SU-DHL-6 (cell line): Measurements from ENCODE around the gene PKD1L1.
A peak's percentile ranks its signal among the peaks of the same experiment; 100 is the strongest.

Experiments
- H2AFZ ChIP-seq: fragments of 200-600 bp; sonication (generic); 2 replicates; pipeline ENCODE4 v1.6.1; 2014; ENCODE audit warnings: low read depth, mild to moderate bottlenecking, moderate library complexity, mixed read lengths, antibody characterized with exemption, low read length; ENCODE audit not compliant: severe bottlenecking
- H3F3A ChIP-seq: fragments of 200-600 bp; shearing (Covaris generic); 2 replicates; pipeline ENCODE4 v1.6.0; 2016; ENCODE audit warnings: antibody characterized with exemption, mild to moderate bottlenecking; ENCODE audit not compliant: insufficient read depth
- H3K27ac ChIP-seq: fragments of 200-600 bp; sonication (generic); 2 replicates; pipeline ENCODE4 v1.5.1; 2016; ENCODE audit warnings: low read depth, mild to moderate bottlenecking, low read length, moderate library complexity, mixed read lengths
- H3K27me3 ChIP-seq: fragments of 200-600 bp; sonication (generic), shearing (Covaris generic); 2 replicates; pipeline ENCODE4 v1.6.0; 2014; ENCODE audit warnings: mild to moderate bottlenecking, low read length
- H3K36me3 ChIP-seq: fragments of 200-600 bp; sonication (generic); 2 replicates; pipeline ENCODE4 v1.6.1; 2014; ENCODE audit warnings: mild to moderate bottlenecking, low read length, mixed read lengths
- H3K4me2 ChIP-seq: fragments of 300-600, 200-600 bp; shearing (Covaris generic), sonication (generic); 2 replicates; pipeline ENCODE4 v1.6.0; 2014; ENCODE audit warnings: low read length, low read depth, mild to moderate bottlenecking; ENCODE audit not compliant: poor library complexity, severe bottlenecking
- H3K4me3 ChIP-seq: fragments of 200-600 bp; sonication (generic); 2 replicates; pipeline ENCODE4 v1.5.1; 2014; ENCODE audit warnings: antibody characterized with exemption, low read length, mild to moderate bottlenecking, mixed read lengths; ENCODE audit not compliant: insufficient read depth, poor library complexity, severe bottlenecking
- H3K79me2 ChIP-seq: fragments of 200-600 bp; sonication (generic); 2 replicates; pipeline ENCODE4 v1.6.1; 2014; ENCODE audit warnings: mild to moderate bottlenecking, low read length, moderate library complexity; ENCODE audit not compliant: insufficient read depth
- H3K9ac ChIP-seq: fragments of 200-600 bp; sonication (generic); 2 replicates; pipeline ENCODE4 v1.7.0; 2014; ENCODE audit warnings: mild to moderate bottlenecking, low read length
- H3K9me2 ChIP-seq: fragments of 200-600 bp; sonication (generic); replicated peaks from 2 replicates; pipeline ENCODE4 v1.6.1; 2014; ENCODE audit warnings: low read length; ENCODE audit not compliant: insufficient read depth
- H3K9me3 ChIP-seq: fragments of 200-600 bp; sonication (generic); 2 replicates; pipeline ENCODE4 v1.6.1; 2014; ENCODE audit warnings: low read length, mixed read lengths; ENCODE audit not compliant: insufficient read depth
- H4K20me1 ChIP-seq: fragments of 200-600 bp; sonication (generic); 2 replicates; pipeline ENCODE4 v1.6.1; 2014; ENCODE audit warnings: low read depth, mild to moderate bottlenecking, antibody characterized with exemption, low read length, moderate library complexity, mixed read lengths
- CTCF ChIP-seq: fragments of 200-600 bp; sonication (generic); IDR thresholded peaks from one replicate; pipeline ENCODE4 v1.5.1; 2017; ENCODE audit warnings: antibody characterized with exemption, mild to moderate bottlenecking, low read length, moderate library complexity; ENCODE audit not compliant: insufficient read depth, poor library complexity, severe bottlenecking
- EZH2phosphoT487 ChIP-seq: fragments of 200-600 bp; sonication (generic), shearing (Covaris generic); conservative IDR thresholded peaks from 2 replicates; pipeline ENCODE4 v1.6.1; 2018; ENCODE audit warnings: mild to moderate bottlenecking, antibody characterized with exemption, low read length, moderate library complexity, mixed read lengths

PKD1L1 gene

GRCh38 chr7:47743965-47744591 lies 204.2 kb downstream of the PKD1L1 start:
- no peaks in the 10 kb centered on the region for H3K27me3 ChIP-seq
- no peaks in the 10 kb centered on the region for H3K79me2 ChIP-seq
- H3K4me2 ChIP-seq, result no peak overlapping the region
- H3K9me3 ChIP-seq, result no peaks in the 10 kb centered on the region
- H2AFZ ChIP-seq, result peak overlapping the region; percentile 69
- H3K4me3 ChIP-seq, result no peak overlapping the region
- no peaks in the 10 kb centered on the region for H3K36me3 ChIP-seq
- H3F3A ChIP-seq, result peaks cover 4% of the 10 kb centered on the region; the same call in 1 of the 2 replicates
- no peak overlapping the region for H3K9ac ChIP-seq
- H4K20me1 ChIP-seq, result no peaks in the 10 kb centered on the region
- no peak overlapping the region for H3K27ac ChIP-seq
- H3K9me2 ChIP-seq, result no peaks in the 10 kb centered on the region
- TF ChIP-seq CTCF (no peak), EZH2phosphoT487 (no peak)

GRCh38 chr7:47741984-47742383 lies 206.3 kb downstream of the PKD1L1 start:
- H3F3A ChIP-seq, result peaks cover 4% of the 10 kb centered on the region; the same call in 1 of the 2 replicates
- no peaks in the 10 kb centered on the region for H3K36me3 ChIP-seq
- H3K79me2 ChIP-seq, result no peaks in the 10 kb centered on the region
- H3K9me3 ChIP-seq, result no peaks in the 10 kb centered on the region
- TF ChIP-seq EZH2phosphoT487 (no peak), CTCF (no peak)
- H3K4me3 ChIP-seq, result no peak overlapping the region
- no peak overlapping the region for H3K9ac ChIP-seq
- H4K20me1 ChIP-seq, result no peaks in the 10 kb centered on the region
- no peaks in the 10 kb centered on the region for H3K27me3 ChIP-seq
- no peak overlapping the region for H3K4me2 ChIP-seq
- no peak overlapping the region for H2AFZ ChIP-seq
- H3K9me2 ChIP-seq, result no peaks in the 10 kb centered on the region
- H3K27ac ChIP-seq, result no peak overlapping the region

GRCh38 chr7:47739891-47740290 lies 208.4 kb downstream of the PKD1L1 start:
- no peak overlapping the region for H3K4me3 ChIP-seq
- H3K9ac ChIP-seq, result no peak overlapping the region
- H4K20me1 ChIP-seq, result no peaks in the 10 kb centered on the region
- no peaks in the 10 kb centered on the region for H3K27me3 ChIP-seq
- H3K4me2 ChIP-seq, result no peak overlapping the region
- no peaks in the 10 kb centered on the region for H3K9me3 ChIP-seq
- H3F3A ChIP-seq, result no peaks in the 10 kb centered on the region
- TF ChIP-seq EZH2phosphoT487, result no peak
- no peak for TF ChIP-seq CTCF
- H3K27ac ChIP-seq, result no peak overlapping the region
- H3K9me2 ChIP-seq, result no peaks in the 10 kb centered on the region
- no peak overlapping the region for H2AFZ ChIP-seq
- H3K36me3 ChIP-seq, result no peaks in the 10 kb centered on the region
- H3K79me2 ChIP-seq, result no peaks in the 10 kb centered on the region
